ENCODE data around the gene CLDN7.

The CLDN7 gene

GRCh38 chr17:7220593-7221277, 41.5 kb downstream of the CLDN7 start:
- DNase-seq (ENCODE audit: low read depth in 2 of 2) = peak in 1 of 2 donors; percentile 43

- peak; percentile 85 for DNase-seq (ENCODE audit: low read depth in 2 of 2)
Measured at GRCh38 chr17:7219812-7220592, 42.3 kb downstream of the CLDN7 start, which contains the start of the genes ACADVL and DLG4. ACADVL (plus strand) TSS chr17:7219938; CDS start chr17:7219985, 47 bp downstream. DLG4 (minus strand) TSS chr17:7219836.

- DNase-seq (ENCODE audit: low read depth in 2 of 2) = no peak
Measured at GRCh38 chr17:7219229-7219811, 43.0 kb downstream of the CLDN7 start.

- no peak for DNase-seq (ENCODE audit: low read depth in 2 of 2)
Measured at GRCh38 chr17:7218758-7219157, 43.5 kb downstream of the CLDN7 start.

- DNase-seq (ENCODE audit: low read depth in 2 of 2) = no peak
Measured at GRCh38 chr17:7218166-7218565, 44.1 kb downstream of the CLDN7 start.

- DNase-seq (ENCODE audit: low read depth in 2 of 2) = no peak
Measured at GRCh38 chr17:7217113-7217987, 44.9 kb downstream of the CLDN7 start.

GRCh38 chr17:7216242-7217112, 45.8 kb downstream of the CLDN7 start:
- no peak for DNase-seq (ENCODE audit: low read depth in 2 of 2)

GRCh38 chr17:7215652-7216180, 46.6 kb downstream of the CLDN7 start:
- no peak for DNase-seq (ENCODE audit: low read depth in 2 of 2)

GRCh38 chr17:7215136-7215638, 47.1 kb downstream of the CLDN7 start:
- DNase-seq (ENCODE audit: low read depth in 2 of 2) = no peak

GRCh38 chr17:7214300-7215135, 47.8 kb downstream of the CLDN7 start:
- DNase-seq (ENCODE audit: low read depth in 2 of 2) = peak; percentile 100

GRCh38 chr17:7213895-7214299, 48.4 kb downstream of the CLDN7 start:
- no peak for DNase-seq (ENCODE audit: low read depth in 2 of 2)

- DNase-seq (ENCODE audit: low read depth in 2 of 2) = no peak
Measured at GRCh38 chr17:7211491-7212273, 50.6 kb downstream of the CLDN7 start.
